ENCODE measurements around the gene MRPS17. TPM values are rescaled to one million over a fixed set of nuclear protein-coding genes. Genes with fewer than 3 reads are reported as not detected.

Gene MRPS17
- polyA plus RNA-seq, 1 donor (not counting 4 experiments of a cell fraction or from before 2014, with no cell fraction given): 40.8 TPM

- no peak for FAIRE-seq
- no peaks in the 10 kb centered on the region for H3K9me1 ChIP-seq (ENCODE audit: control insufficient read depth, extremely low read depth, insufficient read depth, low read length)
- dilution Hi-C loops (cut with MboI; ENCODE audit: extremely low pct_ligation_motif_present, low sequenced_read_pairs): no loop called here
Observed at GRCh38 chr7:56003749-56004148, 52.1 kb downstream of the MRPS17 start.

More at GRCh38 chr7:56003749-56004148, 52.1 kb downstream of the MRPS17 start:
- Histone ChIP-seq H3K9ac (ENCODE audit: control insufficient read depth, extremely low read depth, insufficient read depth, low read length) (no peak overlapping the region), H3K27ac (ENCODE audit: control insufficient read depth, insufficient read depth, low read length) (no peak overlapping the region), H3K4me1 (ENCODE audit: control insufficient read depth, extremely low read depth, insufficient read depth, low read length) (no peaks in the 10 kb centered on the region), H3K79me2 (ENCODE audit: control insufficient read depth, insufficient read depth, low read length) (no peaks in the 10 kb centered on the region), H4K20me1 (ENCODE audit: control insufficient read depth, extremely low read depth, insufficient read depth, low read length) (no peaks in the 10 kb centered on the region), H3K9me3 (ENCODE audit: control insufficient read depth, low read depth, low read length) (no peaks in the 10 kb centered on the region), H3K36me3 (ENCODE audit: control insufficient read depth in 2 of 2, extremely low read depth in 1 of 2, insufficient read depth in 2 of 2, low read length in 2 of 2) (no peaks in the 10 kb centered on the region), H3K27me3 (ENCODE audit: control insufficient read depth, extremely low read depth, insufficient read depth, low read length) (no peaks in the 10 kb centered on the region), H3K4me3 (ENCODE audit: control insufficient read depth in 2 of 3, extremely low read depth in 1 of 3, insufficient read depth in 2 of 3, low read depth in 1 of 3, low read length in 3 of 3) (no peak overlapping the region), H3K4me2 (ENCODE audit: control insufficient read depth, extremely low read depth, insufficient read depth, low read depth, low read length) (no peak overlapping the region), H2AFZ (ENCODE audit: control insufficient read depth, low read length) (no peak overlapping the region)
- DNase-seq (ENCODE audit: low read depth, low spot score): no peak
- TF ChIP-seq CTCF (optimal IDR thresholded peaks at IDR 0.05 in 1 of 3, IDR thresholded peaks at IDR 0.05 in 1 of 3, conservative IDR thresholded peaks at IDR 0.05 in 1 of 3; ENCODE audit: extremely low read depth in 1 of 3, insufficient read depth in 2 of 3, low read length in 3 of 3): no peak
- no peak for TF ChIP-seq EZH2 (IDR thresholded peaks at IDR 0.05; ENCODE audit: low read length)

Other genes starting within 250 kb of the MRPS17 start
- gene SEPTIN14, start 89.1 kb upstream of the MRPS17 start, polyA plus RNA-seq: not detected in 3 replicates
- gene ZNF713, start 64.4 kb upstream of the MRPS17 start, polyA plus RNA-seq: 0.68 to 0.84 TPM (median 0.72 TPM) in 3 replicates
- 39.5 to 64.7 TPM (median 45.6 TPM) in 3 replicates for gene NIPSNAP2, start 12.7 kb downstream of the MRPS17 start, polyA plus RNA-seq
- 16.6 to 28.1 TPM (median 21.6 TPM) in 3 replicates for gene PSPH, start 99.6 kb downstream of the MRPS17 start, polyA plus RNA-seq
- gene CCT6A, start 99.9 kb downstream of the MRPS17 start, polyA plus RNA-seq: 237 to 403 TPM (median 316 TPM) in 3 replicates
- gene SUMF2, start 112.4 kb downstream of the MRPS17 start, polyA plus RNA-seq: 59.0 to 112 TPM (median 73.8 TPM) in 3 replicates
- gene PHKG1, start 141.1 kb downstream of the MRPS17 start, polyA plus RNA-seq: 0.18 to 0.49 TPM (median 0.25 TPM) in 3 replicates
- gene CHCHD2, start 154.6 kb downstream of the MRPS17 start, polyA plus RNA-seq: 277 to 420 TPM (median 379 TPM) in 3 replicates
- gene NUPR2, start 164.5 kb downstream of the MRPS17 start, polyA plus RNA-seq: not detected in 3 replicates